ENCODE results near the gene MAP3K12.

GRCh38 chr12:53430116-53430515 is 69.1 kb downstream of the MAP3K12 start:
- TF ChIP-seq CTCF (optimal IDR thresholded peaks at IDR 0.05 in 1 of 3, IDR thresholded peaks at IDR 0.05 in 1 of 3, conservative IDR thresholded peaks at IDR 0.05 in 1 of 3; ENCODE audit: extremely low read depth in 1 of 3, insufficient read depth in 2 of 3, low read length in 3 of 3), result no peak
- no peak for TF ChIP-seq EZH2 (IDR thresholded peaks at IDR 0.05; ENCODE audit: low read length)
